SU-DHL-6 (cell line): Measurements from ENCODE around the gene KDM2B.

Experiments used
- H2AFZ ChIP-seq: fragments of 200-600 bp; sonication (generic); 2 replicates; pipeline ENCODE4 v1.6.1; 2014; ENCODE audit warnings: low read depth, mild to moderate bottlenecking, moderate library complexity, mixed read lengths, antibody characterized with exemption, low read length; ENCODE audit not compliant: severe bottlenecking
- H3F3A ChIP-seq: fragments of 200-600 bp; shearing (Covaris generic); 2 replicates; pipeline ENCODE4 v1.6.0; 2016; ENCODE audit warnings: antibody characterized with exemption, mild to moderate bottlenecking; ENCODE audit not compliant: insufficient read depth
- H3K27ac ChIP-seq: fragments of 200-600 bp; sonication (generic); 2 replicates; pipeline ENCODE4 v1.5.1; 2016; ENCODE audit warnings: low read depth, mild to moderate bottlenecking, low read length, moderate library complexity, mixed read lengths
- H3K27me3 ChIP-seq: fragments of 200-600 bp; sonication (generic), shearing (Covaris generic); 2 replicates; pipeline ENCODE4 v1.6.0; 2014; ENCODE audit warnings: mild to moderate bottlenecking, low read length
- H3K36me3 ChIP-seq: fragments of 200-600 bp; sonication (generic); 2 replicates; pipeline ENCODE4 v1.6.1; 2014; ENCODE audit warnings: mild to moderate bottlenecking, low read length, mixed read lengths
- H3K4me2 ChIP-seq: fragments of 300-600, 200-600 bp; shearing (Covaris generic), sonication (generic); 2 replicates; pipeline ENCODE4 v1.6.0; 2014; ENCODE audit warnings: low read length, low read depth, mild to moderate bottlenecking; ENCODE audit not compliant: poor library complexity, severe bottlenecking
- H3K4me3 ChIP-seq: fragments of 200-600 bp; sonication (generic); 2 replicates; pipeline ENCODE4 v1.5.1; 2014; ENCODE audit warnings: antibody characterized with exemption, low read length, mild to moderate bottlenecking, mixed read lengths; ENCODE audit not compliant: insufficient read depth, poor library complexity, severe bottlenecking
- H3K79me2 ChIP-seq: fragments of 200-600 bp; sonication (generic); 2 replicates; pipeline ENCODE4 v1.6.1; 2014; ENCODE audit warnings: mild to moderate bottlenecking, low read length, moderate library complexity; ENCODE audit not compliant: insufficient read depth
- H3K9ac ChIP-seq: fragments of 200-600 bp; sonication (generic); 2 replicates; pipeline ENCODE4 v1.7.0; 2014; ENCODE audit warnings: mild to moderate bottlenecking, low read length
- H3K9me2 ChIP-seq: fragments of 200-600 bp; sonication (generic); replicated peaks from 2 replicates; pipeline ENCODE4 v1.6.1; 2014; ENCODE audit warnings: low read length; ENCODE audit not compliant: insufficient read depth
- H3K9me3 ChIP-seq: fragments of 200-600 bp; sonication (generic); 2 replicates; pipeline ENCODE4 v1.6.1; 2014; ENCODE audit warnings: low read length, mixed read lengths; ENCODE audit not compliant: insufficient read depth
- H4K20me1 ChIP-seq: fragments of 200-600 bp; sonication (generic); 2 replicates; pipeline ENCODE4 v1.6.1; 2014; ENCODE audit warnings: low read depth, mild to moderate bottlenecking, antibody characterized with exemption, low read length, moderate library complexity, mixed read lengths
- EZH2phosphoT487 ChIP-seq: fragments of 200-600 bp; sonication (generic), shearing (Covaris generic); conservative IDR thresholded peaks from 2 replicates; pipeline ENCODE4 v1.6.1; 2018; ENCODE audit warnings: mild to moderate bottlenecking, antibody characterized with exemption, low read length, moderate library complexity, mixed read lengths
- TF ChIP-seq, protein P1 (sequence below): fragments of 200-600 bp; sonication (generic); IDR thresholded peaks from one replicate; pipeline ENCODE4 v1.5.1; 2017; ENCODE audit warnings: antibody characterized with exemption, mild to moderate bottlenecking, low read length, moderate library complexity; ENCODE audit not compliant: insufficient read depth, poor library complexity, severe bottlenecking

Gene KDM2B

DNA sequence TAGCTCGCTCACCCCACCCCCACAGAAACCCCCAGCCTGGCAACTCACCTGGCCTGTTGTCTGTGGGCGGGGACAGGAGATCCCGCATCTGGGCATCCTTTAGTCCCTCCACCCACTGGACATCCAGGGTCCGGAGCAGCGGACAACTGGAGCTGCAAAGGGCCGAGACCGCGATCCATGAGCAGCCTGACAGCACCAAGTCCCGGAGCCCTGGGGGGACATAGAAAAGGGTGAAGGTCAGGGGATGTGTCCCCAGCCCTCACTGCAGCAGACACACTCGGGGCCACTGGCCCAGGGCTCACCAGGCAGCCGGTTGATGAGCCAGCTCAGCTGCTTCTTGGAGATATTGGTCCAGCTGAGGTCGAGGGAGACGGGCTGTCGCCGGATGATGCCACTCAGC, 140.1 kb downstream of the KDM2B start:
- Histone ChIP-seq H3K36me3 (peaks cover 33% of the 10 kb centered on the region), H3K27me3 (no peaks in the 10 kb centered on the region), H3K9me3 (0 out of 2 replicates have a peak, but pooled peaks cover 7% of the 10 kb centered on the region), H3K79me2 (no peaks in the 10 kb centered on the region), H3K9me2 (no peaks in the 10 kb centered on the region), H3F3A (no peaks in the 10 kb centered on the region), H3K9ac (no peak overlapping the region), H4K20me1 (no peaks in the 10 kb centered on the region), H3K27ac (no peak overlapping the region), H3K4me2 (no peak overlapping the region), H2AFZ (no peak overlapping the region), H3K4me3 (no peak overlapping the region)
- TF ChIP-seq, protein P1, sequence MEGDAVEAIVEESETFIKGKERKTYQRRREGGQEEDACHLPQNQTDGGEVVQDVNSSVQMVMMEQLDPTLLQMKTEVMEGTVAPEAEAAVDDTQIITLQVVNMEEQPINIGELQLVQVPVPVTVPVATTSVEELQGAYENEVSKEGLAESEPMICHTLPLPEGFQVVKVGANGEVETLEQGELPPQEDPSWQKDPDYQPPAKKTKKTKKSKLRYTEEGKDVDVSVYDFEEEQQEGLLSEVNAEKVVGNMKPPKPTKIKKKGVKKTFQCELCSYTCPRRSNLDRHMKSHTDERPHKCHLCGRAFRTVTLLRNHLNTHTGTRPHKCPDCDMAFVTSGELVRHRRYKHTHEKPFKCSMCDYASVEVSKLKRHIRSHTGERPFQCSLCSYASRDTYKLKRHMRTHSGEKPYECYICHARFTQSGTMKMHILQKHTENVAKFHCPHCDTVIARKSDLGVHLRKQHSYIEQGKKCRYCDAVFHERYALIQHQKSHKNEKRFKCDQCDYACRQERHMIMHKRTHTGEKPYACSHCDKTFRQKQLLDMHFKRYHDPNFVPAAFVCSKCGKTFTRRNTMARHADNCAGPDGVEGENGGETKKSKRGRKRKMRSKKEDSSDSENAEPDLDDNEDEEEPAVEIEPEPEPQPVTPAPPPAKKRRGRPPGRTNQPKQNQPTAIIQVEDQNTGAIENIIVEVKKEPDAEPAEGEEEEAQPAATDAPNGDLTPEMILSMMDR: no peak
- TF ChIP-seq EZH2phosphoT487: no peak

DNA sequence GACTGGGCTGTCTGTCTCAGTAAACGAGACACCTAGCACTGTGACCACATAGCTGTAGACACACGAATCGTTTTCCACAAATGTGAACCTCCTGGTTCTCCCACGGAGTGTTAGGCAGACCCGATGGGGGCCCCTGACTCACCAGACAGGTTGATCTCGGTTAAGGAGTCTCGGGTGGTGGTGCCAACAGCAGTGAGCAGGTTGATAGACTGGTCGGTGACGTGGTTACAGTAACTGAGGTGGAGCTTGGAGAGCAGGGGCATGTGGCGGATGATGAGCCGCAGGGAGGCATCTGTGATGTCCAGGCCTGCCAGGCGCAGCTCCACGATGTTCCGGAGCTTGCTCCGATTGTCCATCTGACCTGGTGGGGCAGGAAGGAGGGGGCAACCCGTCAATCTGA, 141.1 kb downstream of the KDM2B start:
- no peaks in the 10 kb centered on the region for H3K79me2 ChIP-seq

DNA sequence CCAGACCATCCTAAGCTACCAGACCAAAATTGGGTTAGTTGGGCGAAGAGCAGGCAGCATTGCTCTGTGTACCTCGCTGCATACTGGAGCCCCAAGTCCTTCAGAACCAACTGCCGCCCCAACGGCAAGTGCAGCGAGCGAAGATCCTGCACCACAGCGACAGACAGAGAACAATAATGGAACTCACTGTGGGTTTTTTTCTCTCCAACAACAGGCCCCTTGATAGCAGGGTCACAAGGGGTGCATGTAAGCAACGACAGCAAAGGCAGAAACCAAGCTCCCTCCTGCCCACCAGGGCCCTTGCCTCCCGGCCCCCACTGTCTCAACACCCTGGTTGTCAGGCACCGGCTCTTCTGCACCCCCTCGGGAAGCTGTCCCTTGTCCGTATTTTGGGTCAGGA, 141.9 kb downstream of the KDM2B start:
- H3K9me3 ChIP-seq: 0 out of 2 replicates have a peak, but pooled peaks cover 7% of the 10 kb centered on the region
- H4K20me1 ChIP-seq: no peaks in the 10 kb centered on the region
- H3K9ac ChIP-seq: no peak overlapping the region
- 0 out of 2 replicates have a peak, but pooled peaks cover 2% of the 10 kb centered on the region for H3F3A ChIP-seq
- H3K4me2 ChIP-seq: no peak overlapping the region
- H2AFZ ChIP-seq: no peak overlapping the region
- no peaks in the 10 kb centered on the region for H3K27me3 ChIP-seq
- no peak overlapping the region for H3K27ac ChIP-seq
- H3K79me2 ChIP-seq: no peaks in the 10 kb centered on the region
- H3K9me2 ChIP-seq: no peaks in the 10 kb centered on the region
- H3K36me3 ChIP-seq: peaks cover 38% of the 10 kb centered on the region
- TF ChIP-seq, protein P1: no peak
- TF ChIP-seq EZH2phosphoT487: no peak
- no peak overlapping the region for H3K4me3 ChIP-seq

More for the DNA sequence above, 141.1 kb downstream of the KDM2B start:
- Histone ChIP-seq H3K36me3 (peaks cover 38% of the 10 kb centered on the region), H3K4me2 (no peak overlapping the region), H3K27me3 (no peaks in the 10 kb centered on the region), H2AFZ (no peak overlapping the region), H3F3A (0 out of 2 replicates have a peak, but pooled peaks cover 2% of the 10 kb centered on the region), H3K9ac (no peak overlapping the region), H4K20me1 (no peaks in the 10 kb centered on the region), H3K9me3 (0 out of 2 replicates have a peak, but pooled peaks cover 7% of the 10 kb centered on the region), H3K4me3 (no peak overlapping the region), H3K9me2 (no peaks in the 10 kb centered on the region), H3K27ac (no peak overlapping the region)
- no peak for TF ChIP-seq EZH2phosphoT487
- TF ChIP-seq, protein P1: no peak
